ENCODE measurements around the gene TOX2. TPM values are rescaled to one million over a fixed set of nuclear protein-coding genes. Genes with fewer than 3 reads are reported as not detected.

The TOX2 gene
- total RNA-seq, 3 donors from 2014 or later (not counting 1 experiment from before 2014, with no cell fraction given): 0.93 to 1.8 (median 1.2) TPM

DNA sequence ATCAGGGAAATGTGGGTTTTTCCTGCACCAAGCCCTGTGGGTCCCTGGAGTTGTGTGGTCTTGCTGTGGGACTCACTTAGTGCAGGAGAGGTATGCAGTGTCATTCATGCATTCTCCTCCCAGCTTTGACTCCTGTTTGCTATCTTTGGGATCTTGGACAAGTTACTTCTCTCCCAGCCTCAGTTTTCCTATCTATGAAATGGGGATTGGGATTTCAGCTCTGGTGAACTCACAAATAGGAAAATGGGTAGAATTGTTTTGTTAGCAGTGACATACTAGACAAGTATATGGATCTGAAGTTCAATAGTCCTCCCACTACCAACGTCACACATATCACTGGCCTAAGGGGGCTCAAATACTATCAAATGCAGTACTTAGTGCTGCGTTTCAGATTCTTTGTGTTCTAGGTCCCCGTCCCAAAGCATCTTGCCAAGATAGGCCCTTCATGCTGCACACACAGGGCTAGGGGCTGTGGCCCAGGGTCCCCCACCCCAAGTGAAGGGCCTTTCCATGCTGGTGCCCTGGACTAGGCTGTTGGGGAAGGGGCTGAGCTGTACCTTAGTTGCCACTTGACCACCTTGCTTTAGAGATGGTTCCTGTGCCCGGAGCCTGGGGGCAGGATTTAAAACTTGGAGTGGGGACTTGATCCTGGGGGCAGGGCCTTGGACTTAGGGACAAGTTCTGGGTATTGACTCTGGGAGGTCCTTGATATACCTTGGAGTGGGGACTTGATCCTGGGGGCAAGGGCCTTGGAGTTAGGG is 98.0 kb downstream of the TOX2 start:
- Histone ChIP-seq H3K4me1 (ENCODE audit: control insufficient read depth, insufficient read depth, low read length) (peaks cover 15% of the 10 kb centered on the region), H3K27me3 (ENCODE audit: control insufficient read depth, insufficient read depth, low read length) (peaks cover 23% of the 10 kb centered on the region), H3K36me3 (ENCODE audit: control insufficient read depth, insufficient read depth, low read length) (no peaks in the 10 kb centered on the region), H3K27ac (ENCODE audit: low read length) (no peak overlapping the region), H3K4me3 (ENCODE audit: low read length) (no peak overlapping the region), H3K9me3 (ENCODE audit: control insufficient read depth, insufficient read depth, low read length) (no peaks in the 10 kb centered on the region)
- no peak for TF ChIP-seq CTCF (IDR thresholded peaks at IDR 0.05)
- Mint-ChIP-seq H3K9me3 (no peaks in the 10 kb centered on the region), H3K4me1 (peaks cover 19 to 22% of the 10 kb centered on the region in 2 donors), H3K27ac (no peak overlapping the region), H3K27me3 (ENCODE audit: low read depth in 2 of 2) (peaks cover 35 to 69% of the 10 kb centered on the region in 2 donors), H3K36me3 (no peaks in the 10 kb centered on the region), H3K4me3 (no peak overlapping the region)
- DNase-seq (no peak), ATAC-seq (no peak)
- WGBS (ENCODE audit: insufficient coverage): 91% methylated on average over 4 of the region's 4 CpGs
- intact Hi-C loops (cut with micrococcal nuclease): no loop called here

DNA sequence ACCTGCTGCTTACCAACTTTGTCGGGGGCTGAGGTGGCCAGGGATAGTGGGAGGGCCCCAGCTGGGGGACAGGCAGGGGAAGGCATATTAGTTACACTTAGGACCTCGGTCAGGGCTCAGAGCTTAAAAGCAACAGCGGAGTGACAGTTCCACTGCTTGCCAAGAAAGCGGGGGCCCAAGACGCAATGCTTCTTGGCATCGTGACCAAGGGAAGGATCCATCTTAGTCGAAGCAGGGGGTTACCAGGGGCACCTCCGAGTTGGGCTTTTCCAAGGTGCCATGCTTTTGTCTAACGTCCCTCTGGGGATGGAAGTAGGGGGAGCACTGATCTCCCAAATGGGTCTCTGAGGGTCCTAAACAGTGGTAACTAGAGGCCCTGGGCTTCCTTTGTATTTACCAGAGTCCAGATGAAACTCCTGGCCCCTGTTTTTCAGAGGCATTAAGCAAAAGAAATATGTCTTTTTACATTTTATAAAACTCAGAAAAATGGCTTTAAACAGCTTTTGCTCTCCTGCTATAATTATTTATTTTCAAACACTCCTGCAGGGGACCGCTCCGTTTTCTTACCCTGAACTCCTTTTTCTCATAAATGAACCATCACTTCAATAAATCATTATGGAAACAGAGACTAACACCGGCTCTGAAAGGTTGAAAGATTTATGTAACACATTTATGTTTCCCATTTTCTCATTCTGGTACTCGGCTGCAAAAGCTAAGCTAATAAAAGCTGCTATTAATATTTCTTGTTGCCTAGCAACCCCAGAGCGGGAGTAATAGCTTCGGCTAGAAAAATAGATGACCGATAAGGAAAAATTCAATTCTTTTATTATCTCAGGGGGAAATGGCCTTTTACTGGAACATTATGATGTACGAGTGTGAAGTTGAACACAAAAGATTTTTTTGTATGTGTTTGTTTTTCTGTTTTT is 100.4 kb downstream of the TOX2 start:
- Histone ChIP-seq H3K9me3 (ENCODE audit: control insufficient read depth, insufficient read depth, low read length) (no peaks in the 10 kb centered on the region), H3K4me1 (ENCODE audit: control insufficient read depth, insufficient read depth, low read length) (peaks cover 32% of the 10 kb centered on the region), H3K4me3 (ENCODE audit: low read length) (no peak overlapping the region), H3K36me3 (ENCODE audit: control insufficient read depth, insufficient read depth, low read length) (no peaks in the 10 kb centered on the region), H3K27me3 (ENCODE audit: control insufficient read depth, insufficient read depth, low read length) (peaks cover 26% of the 10 kb centered on the region), H3K27ac (ENCODE audit: low read length) (no peak overlapping the region)
- Mint-ChIP-seq H3K27ac (no peak overlapping the region), H3K4me3 (no peak overlapping the region), H3K4me1 (peaks cover 38 to 41% of the 10 kb centered on the region in 2 donors), H3K36me3 (no peaks in the 10 kb centered on the region), H3K9me3 (no peaks in the 10 kb centered on the region), H3K27me3 (ENCODE audit: low read depth in 2 of 2) (peaks cover 41 to 72% of the 10 kb centered on the region in 2 donors)
- ATAC-seq: no peak
- 83% methylated on average over 15 of the region's 17 CpGs for WGBS (ENCODE audit: insufficient coverage)
- DNase-seq: no peak
- no peak for TF ChIP-seq CTCF (IDR thresholded peaks at IDR 0.05)
- intact Hi-C loops (cut with micrococcal nuclease): loop anchor here (5.0 kb wide), 1 partner anchor 33 kb away; no protein-coding TSS in a partner anchor

- 87% methylated on average over 9 of the region's 9 CpGs for WGBS (ENCODE audit: insufficient coverage)
- ATAC-seq: no peak
- Histone ChIP-seq H3K9me3 (ENCODE audit: control insufficient read depth, insufficient read depth, low read length) (no peaks in the 10 kb centered on the region), H3K27me3 (ENCODE audit: control insufficient read depth, insufficient read depth, low read length) (peaks cover 24% of the 10 kb centered on the region), H3K4me1 (ENCODE audit: control insufficient read depth, insufficient read depth, low read length) (peaks cover 35% of the 10 kb centered on the region), H3K36me3 (ENCODE audit: control insufficient read depth, insufficient read depth, low read length) (no peaks in the 10 kb centered on the region), H3K4me3 (ENCODE audit: low read length) (no peak overlapping the region), H3K27ac (ENCODE audit: low read length) (no peak overlapping the region)
- Mint-ChIP-seq H3K4me1 (peaks cover 36 to 38% of the 10 kb centered on the region in 2 donors), H3K9me3 (no peaks in the 10 kb centered on the region), H3K36me3 (no peaks in the 10 kb centered on the region), H3K27ac (no peak overlapping the region), H3K4me3 (no peak overlapping the region), H3K27me3 (ENCODE audit: low read depth in 2 of 2) (peaks cover 43 to 67% of the 10 kb centered on the region in 2 donors)
- DNase-seq: no peak
- no peak for TF ChIP-seq CTCF (IDR thresholded peaks at IDR 0.05)
- intact Hi-C loops (cut with micrococcal nuclease): loop anchor here (5.0 kb wide), 1 partner anchor 33 kb away; no protein-coding TSS in a partner anchor
These were observed 101.1 kb downstream of the TOX2 start for GRCh38 chr20:44015733-44016103.
